NK-92 (cell line): ENCODE data around the gene MAP3K13.
"Not testable (repeated sequence)": the region's sequence is repeated elsewhere in the genome, so short reads cannot be mapped to it uniquely, and the experiment has no call there.

Experiments
- DNase-seq: peaks from one replicate; lab custom pipeline; 2025; ENCODE audit not compliant: unreplicated experiment; lab: John Stamatoyannopoulos, UW

Gene MAP3K13

DNA sequence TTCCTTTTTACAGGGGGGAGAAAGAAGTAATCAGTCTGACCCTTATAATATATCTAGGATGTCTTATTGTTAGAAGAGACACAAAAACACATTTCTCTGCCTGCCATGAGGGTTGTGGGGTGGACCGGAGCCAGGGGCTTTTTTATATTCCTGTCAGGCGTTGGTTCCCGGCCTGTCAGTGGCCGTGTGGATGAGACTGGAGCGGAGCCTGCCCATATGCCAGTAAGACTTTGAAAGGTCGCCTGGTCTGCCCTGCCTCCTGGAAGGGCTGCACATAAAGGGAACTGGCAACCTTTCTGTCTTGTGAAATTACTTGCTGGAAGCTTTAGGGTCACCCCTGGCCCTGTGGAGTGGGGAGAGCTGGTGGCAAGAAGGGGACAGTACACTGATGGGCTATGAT lies 34.7 kb downstream of the MAP3K13 start:
- DNase-seq = no peak

DNA sequence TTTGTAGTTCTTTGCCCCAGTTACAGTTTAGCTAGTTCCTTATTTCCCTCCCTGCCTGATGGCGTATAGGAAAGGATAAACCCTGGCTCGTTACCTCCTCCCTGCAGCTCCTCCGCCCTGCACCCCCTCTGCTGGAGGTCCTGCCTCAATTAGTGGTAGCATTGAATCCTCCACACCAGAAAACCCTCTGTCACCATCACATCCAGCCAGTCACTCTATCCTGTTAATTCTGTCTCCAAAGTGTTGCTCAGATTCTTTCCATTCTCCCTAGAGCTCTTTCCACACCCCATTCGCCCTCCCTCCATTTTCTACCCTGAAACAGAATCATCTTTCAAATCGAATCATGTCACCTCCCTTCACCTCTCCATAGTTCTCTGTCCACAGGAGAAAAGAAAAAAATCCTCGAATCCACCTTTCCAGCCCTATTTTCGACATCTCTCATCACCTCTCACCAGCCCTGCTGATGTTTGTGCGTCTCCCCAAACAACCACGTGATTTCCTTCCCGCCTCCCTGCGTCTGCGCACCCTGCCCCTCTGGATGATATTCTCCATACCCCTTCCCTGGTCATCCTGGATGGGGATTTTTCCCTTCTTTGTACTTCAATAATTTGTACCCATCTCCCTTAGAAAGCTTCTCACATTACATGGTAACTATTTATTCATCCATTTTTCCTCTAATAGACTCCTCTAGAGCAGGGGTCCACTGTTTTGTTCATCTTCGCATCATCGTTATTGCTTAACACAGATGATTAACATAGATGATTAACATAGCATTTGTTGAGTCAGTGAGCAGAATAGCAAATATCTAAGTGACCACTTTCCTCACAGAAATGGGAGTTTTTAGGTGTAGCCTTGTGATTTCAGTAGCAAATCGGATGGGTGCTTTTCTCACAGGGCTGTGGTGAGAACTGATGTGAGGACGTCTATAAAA lies 37.1 kb downstream of the MAP3K13 start:
- no peak for DNase-seq

DNA sequence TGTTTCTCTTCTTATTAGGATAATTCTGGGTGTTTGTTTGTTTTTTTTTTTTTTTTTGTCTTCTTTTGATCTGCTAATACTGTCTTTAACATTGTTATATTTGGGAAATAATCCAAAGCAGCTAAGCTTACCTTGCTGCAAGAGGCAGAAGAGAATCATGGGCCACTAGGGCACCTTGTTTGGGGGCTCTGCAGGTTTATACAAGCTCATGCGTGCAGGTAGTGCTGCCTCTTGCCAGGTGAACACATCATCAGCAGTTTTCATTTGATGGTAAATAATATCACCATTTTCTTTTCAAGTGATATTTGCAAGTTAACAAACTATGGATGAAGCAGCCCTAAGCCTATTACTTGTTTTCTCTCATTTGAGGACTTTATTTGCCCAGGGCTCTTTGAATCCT lies 37.9 kb downstream of the MAP3K13 start:
- DNase-seq = no peak

DNA sequence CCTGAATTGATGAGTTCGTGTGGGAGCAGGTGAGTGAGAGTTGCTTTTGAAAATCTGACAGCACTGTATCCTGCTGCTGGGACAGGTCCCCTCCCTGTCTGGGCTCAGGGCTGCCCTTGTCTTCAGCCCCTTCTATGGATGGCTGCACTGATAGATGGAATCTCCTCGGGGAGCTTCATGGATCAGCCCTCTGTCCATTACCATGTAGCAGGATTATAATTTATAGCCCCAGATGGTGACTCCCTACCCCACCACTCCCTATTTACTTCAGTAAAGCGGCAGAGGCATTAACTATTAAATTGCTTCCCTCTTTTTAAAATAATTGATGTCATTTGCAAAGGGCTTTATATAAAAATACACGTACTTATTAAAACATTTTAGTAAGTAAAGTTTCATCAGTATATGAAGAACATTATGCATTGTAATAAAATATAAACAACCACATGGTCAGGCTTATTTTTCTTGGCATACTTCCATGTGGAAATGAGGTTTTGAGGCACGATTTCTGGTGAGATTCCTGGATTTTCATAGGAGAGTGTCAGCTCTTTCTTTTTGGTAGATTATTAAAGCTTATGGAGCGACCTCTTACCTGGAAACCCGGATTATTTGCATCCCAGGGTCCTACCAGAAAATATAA lies 38.5 kb downstream of the MAP3K13 start:
- DNase-seq = no peak

DNA sequence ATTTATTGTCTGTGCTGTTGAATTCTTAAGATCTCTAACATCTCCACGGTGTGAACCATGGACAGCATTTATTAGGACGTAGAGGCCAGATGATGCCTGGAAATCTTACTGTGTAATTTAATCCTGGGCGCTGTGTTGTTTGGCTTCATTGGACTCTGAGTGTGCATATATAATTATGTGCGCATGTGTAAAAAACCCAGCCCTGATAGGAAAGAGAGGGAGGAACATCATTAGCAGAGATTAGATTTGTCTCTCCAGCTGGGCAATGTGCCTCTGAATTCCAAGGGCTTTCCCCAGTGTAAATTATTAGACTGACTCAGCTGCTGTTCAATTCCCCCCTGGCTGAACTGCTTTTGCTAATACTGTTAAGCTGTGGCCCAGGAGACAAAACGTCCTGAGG lies 39.6 kb downstream of the MAP3K13 start:
- DNase-seq = no peak

DNA sequence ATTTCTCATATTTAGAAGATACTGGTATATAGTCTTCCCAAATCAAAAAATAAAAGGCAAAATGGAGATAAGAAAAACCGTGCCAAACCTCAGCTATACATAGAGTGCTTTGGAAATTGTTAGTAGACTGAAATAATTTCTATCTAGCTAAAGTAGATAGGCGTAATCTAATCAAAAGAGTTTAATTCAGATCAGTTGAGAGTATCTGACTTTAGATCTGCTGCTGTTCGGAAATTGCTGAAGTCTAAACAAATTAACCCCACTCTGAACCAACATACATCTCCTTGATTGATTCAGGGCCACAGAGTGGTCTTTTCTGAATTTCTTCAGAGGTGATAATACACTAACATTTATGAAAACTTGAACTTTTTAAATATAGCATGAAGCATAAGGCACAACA lies 40.1 kb downstream of the MAP3K13 start:
- DNase-seq = no peak

DNA sequence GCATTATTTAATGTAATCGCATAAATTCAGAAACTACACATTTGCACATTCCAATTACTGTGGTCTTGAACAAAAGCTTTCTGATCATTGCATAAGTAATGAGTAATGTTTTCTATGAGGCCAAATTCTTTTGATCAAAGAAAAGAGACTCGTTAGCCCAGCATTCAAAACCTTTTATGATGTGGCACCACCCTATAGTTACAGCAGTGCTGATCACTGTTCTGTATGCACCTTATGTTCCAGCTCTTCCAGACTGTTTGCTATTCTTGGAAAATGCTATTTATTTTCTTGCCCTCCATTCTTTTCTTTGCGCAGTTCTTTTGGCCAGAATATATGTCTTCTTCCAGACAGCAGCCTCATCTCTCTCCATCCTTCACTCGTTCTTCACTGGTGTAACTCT lies 42.3 kb downstream of the MAP3K13 start:
- no peak for DNase-seq

DNA sequence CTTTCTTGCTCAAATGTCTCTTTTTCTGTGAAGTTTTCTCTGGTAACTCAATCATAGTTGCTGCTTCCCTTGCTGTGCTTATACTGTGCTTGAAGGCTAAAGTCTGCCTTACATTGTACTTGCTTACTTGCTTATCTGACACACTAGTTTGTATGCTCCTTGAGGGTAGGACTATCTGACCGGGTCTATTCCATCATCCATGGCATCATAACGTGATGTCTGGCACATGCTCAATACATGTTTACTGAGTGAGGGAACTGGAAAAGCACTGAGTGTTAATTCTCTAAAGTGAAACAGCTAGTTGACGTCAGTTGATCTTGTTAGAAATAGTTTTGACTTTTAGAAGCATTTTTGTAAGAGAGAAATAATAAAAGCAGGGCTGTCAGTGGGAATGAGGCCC lies 42.7 kb downstream of the MAP3K13 start:
- DNase-seq = no peak

DNA sequence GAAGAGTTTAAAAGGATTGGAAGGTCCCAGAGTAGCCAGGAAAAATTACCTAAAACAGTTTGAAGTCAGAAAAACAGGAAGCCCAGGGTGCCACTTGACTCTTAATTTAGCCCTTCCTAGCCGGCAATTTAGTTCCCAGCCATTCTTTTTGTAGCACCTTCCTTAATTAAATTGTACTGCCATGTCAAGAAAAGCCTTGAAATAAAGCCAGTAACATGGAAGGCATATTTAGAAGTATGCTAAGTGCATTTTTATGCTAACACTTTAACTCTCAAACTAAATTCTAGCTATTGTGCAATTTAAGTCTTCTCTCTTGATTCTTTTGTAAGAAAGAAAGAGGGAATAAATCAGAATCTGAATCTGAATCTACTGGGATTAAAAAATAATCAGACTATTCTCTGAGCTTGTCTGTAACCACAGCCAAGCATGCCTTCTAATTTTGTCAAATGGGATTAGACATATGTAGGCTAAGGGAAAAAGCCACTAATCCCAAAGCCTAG lies 43.2 kb downstream of the MAP3K13 start:
- no peak for DNase-seq

DNA sequence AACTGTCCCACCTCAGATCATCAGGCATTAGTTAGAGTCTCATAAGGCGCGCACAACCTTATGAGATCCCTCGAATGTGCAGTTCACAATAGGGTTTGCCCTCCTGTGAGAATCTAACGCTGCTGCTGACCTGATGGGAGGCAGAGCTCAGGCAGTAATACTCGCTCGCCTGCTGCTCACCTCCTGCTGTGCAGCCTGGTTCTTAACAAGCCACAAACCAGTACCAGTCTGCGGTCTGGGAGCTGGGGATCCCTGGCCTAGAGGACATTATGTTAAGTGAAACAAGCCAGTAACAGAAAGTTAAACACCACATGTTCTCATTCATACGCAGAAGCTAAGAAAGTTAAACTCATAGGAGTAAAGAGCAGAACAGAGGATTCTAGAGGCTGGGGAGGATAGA lies 47.0 kb downstream of the MAP3K13 start:
- DNase-seq = no peak

DNA sequence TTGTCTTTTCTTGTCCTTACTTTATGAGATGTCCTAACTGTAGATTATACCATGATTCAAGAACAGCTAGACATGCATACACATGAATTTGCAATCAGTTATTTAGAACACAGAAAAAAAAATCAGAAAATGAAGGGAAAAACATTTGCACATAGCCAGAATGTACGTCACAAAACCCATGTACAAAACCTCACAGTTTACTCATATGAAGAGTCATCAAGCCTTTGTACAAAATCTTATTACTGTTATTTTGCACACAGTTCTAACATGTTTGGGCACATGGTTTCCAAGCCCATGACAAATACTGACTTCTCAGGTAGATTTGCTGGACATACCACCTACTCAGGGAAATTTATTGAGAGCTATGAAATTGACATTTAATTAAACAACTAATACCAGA lies 48.2 kb downstream of the MAP3K13 start:
- no peak for DNase-seq

DNA sequence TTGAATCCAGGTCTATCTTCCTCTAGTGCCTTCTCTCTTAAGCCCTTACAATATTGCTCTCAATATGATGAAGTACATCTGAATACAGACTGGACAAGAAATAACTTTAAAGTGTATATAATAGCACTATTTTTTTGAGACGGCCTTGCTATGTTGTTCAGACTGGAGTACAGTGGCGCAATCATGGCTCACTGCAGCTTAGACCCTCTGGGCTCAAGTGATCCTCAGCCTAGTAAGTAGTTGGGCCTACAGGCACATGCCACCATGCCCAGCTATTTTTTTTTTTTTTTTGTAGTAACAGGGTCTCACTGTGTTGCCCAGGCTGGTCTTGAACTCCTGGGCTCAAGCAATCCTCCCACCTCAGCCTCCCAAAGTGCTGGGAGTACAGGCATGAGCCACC lies 53.6 kb downstream of the MAP3K13 start:
- no peak for DNase-seq

DNA sequence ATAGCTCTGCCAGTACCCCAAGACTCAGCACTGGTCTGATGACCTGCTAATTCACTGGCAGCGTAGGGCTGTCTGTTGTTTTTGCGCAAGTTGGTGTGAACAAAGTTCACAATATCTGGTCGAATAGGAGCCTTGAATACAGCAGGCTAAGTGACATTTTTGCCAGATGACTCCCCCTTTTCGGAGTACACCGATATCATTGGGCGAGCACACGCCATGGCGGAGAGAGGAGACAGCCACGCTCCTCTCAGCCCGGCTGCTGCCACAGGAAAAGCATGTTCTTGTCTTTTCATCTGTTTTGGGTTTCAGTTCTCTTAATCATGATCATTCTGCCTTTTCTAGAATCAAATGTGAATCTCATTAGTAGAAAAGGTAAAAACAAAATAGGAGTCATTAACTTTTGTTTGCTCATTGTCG lies 55.6 kb downstream of the MAP3K13 start:
- not testable (repeated sequence) for DNase-seq

DNA sequence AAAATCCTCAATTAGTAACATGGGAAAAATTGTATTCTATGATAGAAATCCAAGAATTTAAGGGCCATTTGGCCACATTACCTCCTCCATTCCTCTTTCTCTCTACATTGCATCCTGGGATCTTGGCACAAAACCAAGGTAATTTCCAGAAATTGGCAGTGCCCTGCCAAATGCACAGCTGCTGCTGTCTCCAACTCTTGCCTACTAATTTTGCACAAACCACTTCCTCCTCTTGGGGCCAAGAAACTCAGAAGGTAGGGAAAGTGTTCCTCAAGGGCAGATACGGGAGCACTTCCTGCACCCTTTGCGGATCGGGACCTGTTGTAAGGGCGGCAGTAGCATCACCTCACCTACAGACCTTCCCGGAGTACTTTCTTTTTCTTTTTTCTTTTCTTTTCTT lies 57.8 kb downstream of the MAP3K13 start:
- DNase-seq = no peak

DNA sequence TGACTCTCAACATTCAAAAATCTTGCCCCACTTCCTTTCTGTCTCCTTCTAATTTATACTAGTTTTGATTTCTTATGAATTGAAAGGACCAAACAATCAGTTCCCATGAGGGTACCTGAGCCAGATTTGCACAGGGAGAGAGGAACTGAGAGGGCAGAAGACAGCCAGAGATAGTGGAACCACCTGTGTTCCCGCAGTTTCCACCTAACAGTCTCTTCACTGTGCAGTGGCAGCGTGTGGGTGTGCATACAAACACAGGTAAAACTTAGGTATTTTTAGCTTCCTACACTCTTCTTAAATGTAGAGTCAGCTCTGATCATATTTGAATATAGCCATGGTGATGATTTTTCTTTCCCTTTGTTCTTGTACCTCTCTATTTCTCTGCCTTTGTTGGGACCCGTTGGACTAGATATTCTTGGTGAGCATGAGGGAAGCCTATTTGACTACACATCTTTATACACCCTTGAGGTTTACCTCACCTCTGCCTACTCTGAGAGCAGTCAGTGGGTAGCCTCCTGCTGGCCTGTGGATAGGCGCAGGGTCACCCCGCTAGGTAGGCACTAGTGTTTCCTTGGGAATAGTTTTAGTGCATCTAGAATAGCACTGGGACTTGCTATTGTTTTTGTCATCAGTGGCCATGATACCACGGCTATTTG lies 58.8 kb downstream of the MAP3K13 start:
- no peak for DNase-seq

DNA sequence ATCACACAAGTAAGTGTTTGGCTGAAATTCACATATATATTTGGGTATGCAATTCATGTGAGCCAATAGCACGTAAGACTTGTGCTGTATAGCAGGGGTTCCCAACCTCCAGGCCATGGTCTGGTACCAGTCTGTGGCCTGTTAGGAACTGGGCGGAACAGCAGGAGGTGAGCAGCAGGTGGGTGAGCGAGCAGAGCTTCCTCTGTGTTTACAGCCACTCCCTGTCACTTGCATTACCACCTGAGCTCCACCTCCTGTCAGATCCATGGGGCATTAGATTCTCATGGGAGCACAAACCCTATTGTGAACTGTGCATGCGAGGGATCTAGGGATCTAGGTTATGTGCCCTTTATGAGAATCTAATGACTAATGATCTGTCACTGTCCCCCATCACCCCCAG lies 59.7 kb downstream of the MAP3K13 start:
- no peak for DNase-seq

DNA sequence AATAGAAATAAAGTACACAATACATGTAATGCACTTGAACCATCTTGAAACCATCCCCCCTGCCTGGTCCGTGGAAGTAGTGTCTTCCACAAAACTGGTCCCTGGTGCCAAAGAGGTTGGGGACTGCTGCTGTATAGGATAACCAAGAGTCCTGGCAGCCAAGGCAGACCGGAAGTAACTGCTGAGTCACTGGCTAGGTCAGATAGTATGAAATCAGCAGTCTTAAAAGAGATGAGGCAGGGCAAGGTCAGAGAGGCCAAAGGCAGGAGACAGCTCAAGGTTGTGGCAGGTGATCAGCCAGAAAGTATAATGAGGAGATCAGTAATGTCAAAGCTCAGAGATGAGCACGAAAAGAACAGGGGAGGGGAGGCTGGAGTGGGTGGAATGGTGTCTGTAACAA lies 60.2 kb downstream of the MAP3K13 start:
- DNase-seq = no peak

DNA sequence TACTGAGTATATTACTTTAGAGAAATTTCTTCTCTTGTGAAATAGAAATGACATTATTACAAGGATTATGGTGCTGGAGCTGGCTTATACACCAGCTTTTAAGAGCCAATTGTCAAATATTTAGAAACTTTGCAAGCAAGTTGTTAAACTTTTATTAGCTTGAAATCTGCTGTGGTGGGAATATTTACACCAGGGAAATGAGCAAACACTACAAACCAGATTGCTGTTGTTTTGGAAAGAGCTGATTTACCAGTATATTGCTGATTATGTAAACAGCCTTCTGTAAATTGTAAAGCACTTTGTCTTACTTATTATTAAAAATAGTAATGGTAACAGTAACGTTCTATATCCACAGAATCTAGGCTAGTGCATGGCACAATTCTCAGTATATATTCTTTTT lies 61.5 kb downstream of the MAP3K13 start:
- DNase-seq = no peak

DNA sequence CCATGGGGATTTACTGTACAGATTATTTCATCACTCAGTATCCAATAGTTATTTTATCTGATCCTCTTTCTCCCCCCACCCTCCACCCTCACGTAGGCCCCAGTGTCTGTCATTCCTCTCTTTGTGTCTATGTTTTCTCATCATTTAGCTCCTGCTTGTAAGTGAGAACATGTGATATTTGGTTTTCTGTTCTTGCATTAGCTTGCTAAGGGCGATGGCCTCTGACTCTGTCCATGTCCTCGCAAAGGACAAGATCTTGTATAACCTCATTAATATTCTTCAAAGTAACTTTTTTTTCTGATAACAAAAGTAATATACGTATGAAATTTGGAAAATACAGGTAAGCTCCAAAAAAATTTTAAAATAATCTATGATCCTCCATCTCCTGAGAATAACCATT lies 67.4 kb downstream of the MAP3K13 start:
- DNase-seq = no peak

DNA sequence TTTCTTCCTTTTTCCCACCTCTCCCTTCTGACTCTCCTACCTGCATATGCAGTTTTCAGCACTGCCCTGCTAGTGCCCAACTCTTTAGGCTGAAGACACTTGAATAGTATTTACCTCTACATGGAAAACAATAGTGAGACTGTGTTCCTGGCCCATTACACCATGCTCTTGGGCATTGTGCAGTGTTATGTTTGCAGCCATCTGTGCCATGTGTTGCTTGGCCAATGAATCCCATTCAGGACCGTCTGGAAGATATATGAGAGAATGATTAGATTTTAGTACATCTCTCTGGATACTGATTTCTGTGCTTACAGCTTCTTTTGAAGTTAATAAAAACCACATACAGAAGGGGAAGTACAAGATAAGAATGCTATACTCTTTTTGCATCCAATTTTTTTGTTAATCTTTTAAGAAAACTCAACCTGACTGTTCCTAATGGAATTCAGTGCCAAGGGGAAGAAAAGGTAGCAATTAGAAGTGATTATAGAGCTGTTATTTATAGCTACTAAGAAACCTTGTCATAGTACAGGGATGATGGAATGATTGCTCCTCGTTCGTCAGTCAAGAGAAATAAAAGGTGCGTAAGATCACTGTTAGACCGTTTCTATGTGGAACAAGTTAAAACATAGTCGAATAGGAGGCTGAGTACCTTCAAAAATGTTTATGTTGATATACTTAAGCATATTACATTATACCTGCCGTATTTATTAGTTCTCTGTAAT lies 77.0 kb downstream of the MAP3K13 start:
- no peak for DNase-seq

DNA sequence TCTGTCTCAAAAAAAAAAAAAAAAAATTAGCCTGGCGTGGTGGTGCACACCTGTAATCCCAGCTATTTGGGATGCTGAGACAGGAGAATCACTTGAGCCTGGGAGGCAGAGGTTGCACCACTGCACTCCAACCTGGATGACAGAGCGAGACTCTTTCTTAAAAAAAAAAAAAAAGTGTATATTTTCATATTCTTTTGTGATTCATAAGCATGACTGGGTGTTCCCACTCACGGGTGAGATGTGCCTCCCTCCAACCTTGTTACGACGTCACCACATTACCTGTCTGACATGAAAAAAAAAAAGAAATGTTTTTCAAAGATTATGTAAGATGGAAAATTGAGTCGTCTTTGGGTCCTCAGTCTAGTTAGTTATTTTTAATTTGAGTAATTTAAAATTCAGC lies 79.1 kb downstream of the MAP3K13 start:
- DNase-seq = no peak
